Measurements from ENCODE around the gene C10orf105.

The C10orf105 gene

GRCh38 chr10:71735709-71736569, 16.4 kb upstream of the C10orf105 start:
- no peaks in the 10 kb centered on the region for H3F3A ChIP-seq (ENCODE audit: insufficient read depth, low read length)
- no peak overlapping the region for H3K9ac ChIP-seq (ENCODE audit: low read length)
- no peaks in the 10 kb centered on the region for H3K79me2 ChIP-seq (ENCODE audit: insufficient read depth, low read length)
- H3K4me1 ChIP-seq (ENCODE audit: insufficient read depth, low read length, severe bottlenecking), result peaks cover 14% of the 10 kb centered on the region
- H3K36me3 ChIP-seq (ENCODE audit: insufficient read depth, low read length), result no peaks in the 10 kb centered on the region
- H3K27ac ChIP-seq (ENCODE audit: low read depth, low read length, poor library complexity, severe bottlenecking), result no peak overlapping the region
- H3K4me2 ChIP-seq (ENCODE audit: low read length), result peak overlapping the region; percentile 28; the same call in 1 of the 2 replicates
- H2AFZ ChIP-seq (ENCODE audit: low read length), result no peak overlapping the region
- no peaks in the 10 kb centered on the region for H4K20me1 ChIP-seq (ENCODE audit: insufficient read depth, low read length)
- no peaks in the 10 kb centered on the region for H3K9me3 ChIP-seq (ENCODE audit: low read length)
- no peak for TF ChIP-seq EZH2 (IDR thresholded peaks at IDR 0.05; ENCODE audit: borderline replicate concordance, low read length)
- no peak for TF ChIP-seq CTCF (IDR thresholded peaks at IDR 0.05; ENCODE audit: low read length)
- H3K9me2 ChIP-seq (ENCODE audit: low read depth, low read length), result no peaks in the 10 kb centered on the region
- no peak overlapping the region for H3K4me3 ChIP-seq (ENCODE audit: low read depth, low read length, poor library complexity, severe bottlenecking)
- peaks cover 7% of the 10 kb centered on the region; the same call in 1 of the 2 replicates for H3K27me3 ChIP-seq (ENCODE audit: insufficient read depth, low read length)

GRCh38 chr10:71734797-71735196, 15.2 kb upstream of the C10orf105 start:
- Histone ChIP-seq H3K4me1 (ENCODE audit: insufficient read depth, low read length, severe bottlenecking) (peaks cover 14% of the 10 kb centered on the region), H3K27ac (ENCODE audit: low read depth, low read length, poor library complexity, severe bottlenecking) (no peak overlapping the region), H3K27me3 (ENCODE audit: insufficient read depth, low read length) (0 out of 2 replicates have a peak, but pooled peaks cover 4% of the 10 kb centered on the region), H2AFZ (ENCODE audit: low read length) (no peak overlapping the region), H3F3A (ENCODE audit: insufficient read depth, low read length) (no peaks in the 10 kb centered on the region), H3K4me2 (ENCODE audit: low read length) (no peak overlapping the region), H3K79me2 (ENCODE audit: insufficient read depth, low read length) (no peaks in the 10 kb centered on the region), H3K36me3 (ENCODE audit: insufficient read depth, low read length) (no peaks in the 10 kb centered on the region), H3K9ac (ENCODE audit: low read length) (no peak overlapping the region), H3K9me2 (ENCODE audit: low read depth, low read length) (no peaks in the 10 kb centered on the region), H4K20me1 (ENCODE audit: insufficient read depth, low read length) (no peaks in the 10 kb centered on the region), H3K9me3 (ENCODE audit: low read length) (no peaks in the 10 kb centered on the region), H3K4me3 (ENCODE audit: low read depth, low read length, poor library complexity, severe bottlenecking) (no peak overlapping the region)
- no peak for TF ChIP-seq CTCF (IDR thresholded peaks at IDR 0.05; ENCODE audit: low read length)
- no peak for TF ChIP-seq EZH2 (IDR thresholded peaks at IDR 0.05; ENCODE audit: borderline replicate concordance, low read length)

GRCh38 chr10:71731791-71732190, 12.2 kb upstream of the C10orf105 start:
- Histone ChIP-seq H3K79me2 (ENCODE audit: insufficient read depth, low read length) (no peaks in the 10 kb centered on the region), H3K27ac (ENCODE audit: low read depth, low read length, poor library complexity, severe bottlenecking) (no peak overlapping the region), H3K9me3 (ENCODE audit: low read length) (no peaks in the 10 kb centered on the region), H3K9ac (ENCODE audit: low read length) (no peak overlapping the region), H4K20me1 (ENCODE audit: insufficient read depth, low read length) (no peaks in the 10 kb centered on the region), H3K4me3 (ENCODE audit: low read depth, low read length, poor library complexity, severe bottlenecking) (no peak overlapping the region), H3K36me3 (ENCODE audit: insufficient read depth, low read length) (no peaks in the 10 kb centered on the region), H3K27me3 (ENCODE audit: insufficient read depth, low read length) (0 out of 2 replicates have a peak, but pooled peaks cover 4% of the 10 kb centered on the region), H2AFZ (ENCODE audit: low read length) (no peak overlapping the region), H3F3A (ENCODE audit: insufficient read depth, low read length) (no peaks in the 10 kb centered on the region), H3K9me2 (ENCODE audit: low read depth, low read length) (no peaks in the 10 kb centered on the region), H3K4me2 (ENCODE audit: low read length) (no peak overlapping the region), H3K4me1 (ENCODE audit: insufficient read depth, low read length, severe bottlenecking) (peaks cover 43% of the 10 kb centered on the region)
- TF ChIP-seq EZH2 (IDR thresholded peaks at IDR 0.05; ENCODE audit: borderline replicate concordance, low read length) (no peak), CTCF (IDR thresholded peaks at IDR 0.05; ENCODE audit: low read length) (no peak)

Data from OCI-LY1 (cell line).